HepG2 (cell line): ENCODE measurements around the gene TBRG1. TPM values are rescaled to one million over a fixed set of nuclear protein-coding genes. Genes with fewer than 3 reads are reported as not detected.

Experiments used
- ATAC-seq: fragments of 200-7000 bp; cut with Tn5 transposase; 3 replicates; pipeline ENCODE4 v1.9.1; 2020; ENCODE audit warnings: mild to moderate bottlenecking, moderate library complexity
- BruUV-seq: library from RNA; stranded (reverse); fragments of 400-500 nt; replicated peaks from 2 replicates; lab custom pipeline; 2021; lab: Mats Ljungman, UMichigan
- CTCF ChIA-PET: fragments of 300-600 bp; formaldehyde crosslinking; extraction: SDS; loops from one replicate; lab custom pipeline; 2021; ENCODE audit warnings: low total read pairs, inconsistent platforms, low intra/inter-chr PET ratio; lab: Yijun Ruan, JAX
- POLR2A ChIA-PET: fragments of 350-600 bp; sonication (Branson Sonifier 250); formaldehyde crosslinking; loops from one replicate; lab custom pipeline; 2020; ENCODE audit warnings: antibody characterized with exemption, inconsistent platforms; lab: Yijun Ruan, JAX
- DNase-seq: peaks from one replicate; pipeline ENCODE4 v3.0.0-alpha.2; 2015; ENCODE audit warnings: low spot score
- FAIRE-seq: peaks from 3 replicates; lab custom pipeline; 2011; peaks lifted over from hg19 to GRCh38; lab: Jason Lieb, UNC
- H2AFZ ChIP-seq: one replicate; pipeline ENCODE4 v1.6.1; 2011; ENCODE audit warnings: low read length, inconsistent platforms
- H3K27ac ChIP-seq: fragments of 300-600 bp; 3 replicates; pipeline ENCODE4 v1.8.0; 2011; ENCODE audit warnings: mixed run types, mild to moderate bottlenecking, mixed read lengths, low read length, inconsistent platforms; ENCODE audit not compliant: insufficient read depth; ENCODE audit errors: extremely low read length
- H3K27me3 ChIP-seq, 2 experiments: fragments of 200-600 bp in 1 of 2; 2 replicates in 1 of 2; 3 replicates in 1 of 2; pipeline versions ENCODE4 v1.6.0 to v1.8.0; 2011; ENCODE audit warnings: low read length in 2 of 2, mild to moderate bottlenecking in 2 of 2, moderate library complexity in 2 of 2, inconsistent platforms in 1 of 2; ENCODE audit not compliant: insufficient read depth in 2 of 2, control insufficient read depth in 1 of 2
- H3K36me3 ChIP-seq, 2 experiments: fragments of 200-600 bp in 1 of 2; replicated peaks in 1 of 2; 2 replicates in 1 of 2; 3 replicates in 1 of 2; pipeline versions ENCODE4 v1.5.1 to v1.8.0; 2011; ENCODE audit warnings: low read length in 2 of 2, inconsistent platforms in 1 of 2; ENCODE audit not compliant: insufficient read depth in 2 of 2, control insufficient read depth in 1 of 2
- H3K4me1 ChIP-seq: 2 replicates; pipeline ENCODE4 v1.5.1; 2012; ENCODE audit warnings: low read length, inconsistent platforms; ENCODE audit not compliant: insufficient read depth
- H3K4me2 ChIP-seq: 2 replicates; pipeline ENCODE4 v1.6.0; 2011; ENCODE audit warnings: low read depth, low read length, inconsistent platforms
- H3K4me3 ChIP-seq, 3 experiments: fragments of 200-600 bp in 1 of 3; sonication (generic), shearing (Covaris generic) in 1 of 3; replicated peaks in 1 of 3; 2 replicates each; pipeline ENCODE4 v1.5.1; 2011 to 2016; ENCODE audit warnings: low read length in 3 of 3, inconsistent platforms in 2 of 3, low read depth in 2 of 3, mild to moderate bottlenecking in 2 of 3, control low read depth in 1 of 3, mixed read lengths in 1 of 3; ENCODE audit not compliant: insufficient read depth in 1 of 3
- H3K79me2 ChIP-seq: one replicate; pipeline ENCODE4 v1.6.1; 2011; ENCODE audit warnings: low read length, inconsistent platforms; ENCODE audit not compliant: insufficient read depth
- H3K9ac ChIP-seq: 2 replicates; pipeline ENCODE4 v1.6.0; 2011; ENCODE audit warnings: mild to moderate bottlenecking, low read depth, low read length, inconsistent platforms; ENCODE audit not compliant: insufficient read depth
- H3K9me3 ChIP-seq: 2 replicates; pipeline ENCODE4 v1.5.1; 2012; ENCODE audit warnings: mild to moderate bottlenecking, low read length
- H4K20me1 ChIP-seq: 2 replicates; pipeline ENCODE4 v1.6.0; 2011; ENCODE audit warnings: inconsistent platforms, mild to moderate bottlenecking, low read length, moderate library complexity; ENCODE audit not compliant: insufficient read depth
- ATF6 ChIP-seq: sonication (generic); formaldehyde crosslinking; conservative IDR thresholded peaks from 2 replicates; pipeline ENCODE4 v1.4.0; 2020; ENCODE audit warnings: missing genetic modification reagents
- CCDC6 ChIP-seq: sonication (generic); formaldehyde crosslinking; IDR thresholded peaks from 2 replicates; pipeline ENCODE4 v1.8.1; 2022; ENCODE audit warnings: mild to moderate bottlenecking, missing genetic modification reagents, moderate library complexity
- DBP ChIP-seq: sonication (generic); formaldehyde crosslinking; IDR thresholded peaks from 2 replicates; pipeline ENCODE4 v1.4.0; 2020; ENCODE audit warnings: missing genetic modification reagents; ENCODE audit errors: not compliant biosample characterization
- HCFC1 ChIP-seq: fragments of 150-350 bp; IDR thresholded peaks from 2 replicates; pipeline ENCODE4 v1.6.1; 2014; ENCODE audit warnings: low read depth, low read length
- MAFF ChIP-seq: IDR thresholded peaks from 2 replicates; pipeline ENCODE4 v1.6.1; 2011; ENCODE audit warnings: low read depth, low read length, improper control_type of control experiment
- MAFK ChIP-seq, 2 experiments: IDR thresholded peaks in 1 of 2; conservative IDR thresholded peaks in 1 of 2; 2 replicates each; pipeline ENCODE4 v1.6.1; 2011; ENCODE audit warnings: improper control_type of control experiment in 2 of 2, low read length in 2 of 2
- NKX3-1 ChIP-seq: sonication (generic); formaldehyde crosslinking; IDR thresholded peaks from 2 replicates; pipeline ENCODE4 v1.5.0; 2020; ENCODE audit warnings: missing genetic modification reagents
- SP2 ChIP-seq: sonication (generic); formaldehyde crosslinking; IDR thresholded peaks from 2 replicates; pipeline ENCODE4 v1.5.1; 2020; ENCODE audit warnings: mild to moderate bottlenecking, missing genetic modification reagents
- TMF1 ChIP-seq: sonication (generic); formaldehyde crosslinking; IDR thresholded peaks from 2 replicates; pipeline ENCODE4 v1.8.1; 2022; ENCODE audit warnings: low read depth, missing genetic modification reagents
- WGBS: methylation state at CpG from one replicate; pipeline ENCODE4 v1.1.6; 2017; ENCODE audit warnings: low lambda C conversion rate; 5-methylcytosine and 5-hydroxymethylcytosine counted together
- in situ Hi-C: cut with HindIII; loops from 2 replicates; pipeline ENCODE4 v1.10.0; 2017; ENCODE audit warnings: low pct_unique_long_range_greater_than_20kb; ENCODE audit not compliant: extremely low pct_ligation_motif_present
- intact Hi-C: fragments of 100-400 bp; cut with micrococcal nuclease; formaldehyde crosslinking; loops from one replicate; pipeline ENCODE4 v1.10.0; 2022; ENCODE audit not compliant: unreplicated experiment
- polyA plus RNA-seq, 8 experiments: library from polyadenylated mRNA; depleted of rRNA in 3 of 8; stranded (reverse) in 7 of 8; unstranded in 1 of 8; fragments of >200 nt; fragmentation: Illumina TruSeq in 4 of 8; extraction: Trizol in 4 of 8; gene quantifications; 2 replicates each; pipeline versions ENCODE4 v1.2.1 to v1.2.3, GENCODE V29; 2011 to 2016; ENCODE audit warnings: low read depth in 4 of 8, missing spikeins in 1 of 8, mixed read lengths in 1 of 8; ENCODE audit not compliant: insufficient read depth in 1 of 8
- total RNA-seq, 5 experiments: library from RNA; depleted of rRNA; stranded (reverse); fragments of >200 nt; fragmentation: Illumina TruSeq; extraction: Trizol; gene quantifications; 2 replicates each; pipeline ENCODE4 v1.2.3, GENCODE V29; 2016; ENCODE audit warnings: low read depth in 1 of 5

TBRG1 gene
- total and polyA plus RNA-seq, 2 of the 13 experiments (the other 11 are each of a cell fraction or from before 2014, with no cell fraction given) = 21.7 to 25.6 TPM

GRCh38 chr11:124595302-124595701 is 27.4 kb upstream of the TBRG1 start:
- peaks cover 2 to 9% of the 10 kb centered on the region in 2 experiments; a peak in 3 of 5 replicates for H3K27me3 ChIP-seq
- ATAC-seq = no peak
- no peak overlapping the region for H3K4me3 ChIP-seq
- peak; percentile 4 to 45; a peak in 2 of 4 replicates for TF ChIP-seq MAFK (conservative IDR thresholded peaks at IDR 0.05 in 1 of 2, IDR thresholded peaks at IDR 0.05 in 1 of 2; ENCODE audit: low read length in 2 of 2)
- TF ChIP-seq DBP = no peak
- no peak for TF ChIP-seq ATF6
- TF ChIP-seq MAFF = peak; percentile 20; the same call in 1 of the 2 replicates
- no peak for TF ChIP-seq TMF1
- no peak for TF ChIP-seq CCDC6 (CRISPR knock-in tag)
- no peak for TF ChIP-seq SP2 (CRISPR knock-in tag)
- no peak for TF ChIP-seq NKX3-1 (CRISPR knock-in tag)
- no peak for TF ChIP-seq HCFC1
- no peak for FAIRE-seq
- no peak overlapping the region for H2AFZ ChIP-seq
- BruUV-seq = no TSS peak
- in situ Hi-C loops = no loop called here
- H3K9ac ChIP-seq = no peak overlapping the region
- H3K27ac ChIP-seq = no peak overlapping the region
- 16% methylated on average over 3 of the region's 3 CpGs for WGBS
- H3K79me2 ChIP-seq = no peaks in the 10 kb centered on the region
- H3K36me3 ChIP-seq = no peaks in the 10 kb centered on the region
- no peaks in the 10 kb centered on the region for H3K4me1 ChIP-seq
- ChIA-PET POLR2A (no interaction called here), CTCF (no interaction called here)
- no peaks in the 10 kb centered on the region for H3K9me3 ChIP-seq
- H4K20me1 ChIP-seq = no peaks in the 10 kb centered on the region
- H3K4me2 ChIP-seq = no peak overlapping the region
- DNase-seq = no peak
- intact Hi-C loops = no loop called here
